HG02852 (cell line): ENCODE data around the gene NCBP3.
"Not testable (repeated sequence)": the region's sequence is repeated elsewhere in the genome, so short reads cannot be mapped to it uniquely, and the experiment has no call there.

Experiments
- ATAC-seq: cut with Tn5 transposase; IDR thresholded peaks from one replicate; pipeline ENCODE4 v1.9.1; 2021; ENCODE audit warnings: mild to moderate bottlenecking, moderate library complexity; ENCODE audit not compliant: unreplicated experiment

NCBP3 gene

DNA sequence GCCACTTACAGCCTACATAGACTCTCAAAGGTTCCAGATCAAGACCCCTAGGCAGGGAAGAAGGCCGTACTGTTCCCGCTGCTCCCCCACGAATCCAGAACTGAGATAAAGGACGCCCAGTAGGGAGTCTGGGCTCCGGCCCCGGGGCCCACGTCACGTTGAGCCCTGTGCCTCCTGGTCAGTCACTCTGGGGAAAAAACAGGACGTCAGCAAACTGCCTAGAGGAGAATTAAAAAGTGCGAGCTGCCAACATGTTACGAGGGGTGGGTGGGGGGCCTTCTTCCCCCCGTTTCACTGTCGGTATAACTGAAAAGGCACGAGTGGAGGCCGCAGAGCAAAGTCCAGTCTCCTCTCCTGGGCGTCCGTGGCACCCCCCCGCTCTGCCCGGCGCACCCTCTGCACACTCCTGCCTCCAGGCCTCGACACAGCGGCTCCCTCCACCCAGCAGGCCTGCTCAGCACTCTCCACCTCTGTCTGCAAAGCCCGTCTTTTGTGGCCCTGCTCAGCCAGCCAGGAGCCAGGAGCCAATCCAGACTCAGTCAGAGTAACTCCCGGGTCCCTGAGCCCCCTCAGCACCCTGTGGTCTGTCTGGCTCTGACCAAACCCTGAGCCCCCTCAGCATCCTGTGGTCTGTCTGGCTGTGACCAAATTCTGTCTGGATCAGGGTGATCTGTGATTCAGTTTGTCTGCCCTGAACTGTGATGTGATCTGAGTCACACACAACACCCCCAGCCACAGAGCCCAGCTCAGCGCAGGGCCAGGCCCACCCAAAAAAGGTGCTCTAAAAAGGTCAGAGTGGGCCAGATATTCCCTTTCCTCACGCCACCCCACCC lies 51.3 kb downstream of the NCBP3 start:
- no peak for ATAC-seq

DNA sequence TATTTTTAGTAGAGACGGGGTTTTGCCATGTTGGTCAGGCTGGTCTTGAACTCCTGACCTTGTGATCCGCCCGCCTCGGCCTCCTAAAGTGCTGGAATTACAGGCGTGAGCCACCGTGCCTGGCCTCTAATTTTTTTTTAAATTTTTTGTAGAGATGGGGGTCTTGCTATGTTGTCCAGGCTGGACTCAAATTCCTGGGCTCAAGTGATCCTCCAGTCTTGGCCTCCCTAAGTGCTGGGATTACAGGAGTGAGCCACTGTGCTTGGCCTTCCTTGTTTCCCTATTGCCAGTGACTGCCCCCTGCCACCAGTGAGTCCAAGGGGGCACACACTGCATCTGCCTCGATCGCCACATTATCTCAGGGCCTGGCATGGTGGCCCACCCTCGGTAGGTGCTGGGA lies 51.9 kb downstream of the NCBP3 start:
- not testable (repeated sequence) for ATAC-seq

DNA sequence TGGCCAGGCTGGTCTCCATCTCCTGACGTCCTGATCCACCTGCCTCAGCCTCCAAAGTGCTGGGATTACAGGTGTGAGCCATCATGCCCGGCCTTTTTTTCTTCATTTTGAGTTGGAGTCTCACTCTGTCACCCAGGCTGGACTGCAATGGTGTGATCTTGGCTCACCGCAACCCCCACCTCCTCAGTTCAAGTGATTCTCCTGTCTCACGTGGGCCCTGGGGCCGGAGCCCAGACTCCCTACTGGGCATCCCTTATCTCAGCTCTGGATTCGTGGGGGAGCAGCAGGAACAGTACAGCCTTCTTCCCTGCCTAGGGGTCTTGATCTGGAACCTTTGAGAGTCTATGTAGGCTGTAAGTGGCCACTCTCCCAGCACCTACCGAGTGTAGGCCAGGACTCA lies 52.8 kb downstream of the NCBP3 start:
- ATAC-seq: not testable (repeated sequence)

DNA sequence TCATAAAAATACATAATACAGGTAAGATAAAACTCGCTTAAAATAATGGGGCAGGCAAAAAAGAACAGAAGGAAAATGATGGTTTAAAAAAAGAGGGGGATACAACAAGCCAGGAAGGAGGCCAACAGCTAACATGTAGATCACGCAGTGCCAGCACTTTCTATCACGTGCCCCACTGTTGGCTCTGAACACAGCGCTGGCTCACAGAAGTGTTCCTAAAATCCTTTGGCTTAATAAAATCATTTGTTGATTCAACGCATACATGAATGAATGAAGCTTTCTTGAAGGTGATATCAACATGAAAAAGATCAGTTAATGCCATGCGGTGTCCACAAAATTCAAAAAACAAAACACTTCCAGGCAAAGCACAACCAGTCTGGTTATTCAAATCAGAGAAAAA lies 53.6 kb downstream of the NCBP3 start:
- ATAC-seq: no peak

DNA sequence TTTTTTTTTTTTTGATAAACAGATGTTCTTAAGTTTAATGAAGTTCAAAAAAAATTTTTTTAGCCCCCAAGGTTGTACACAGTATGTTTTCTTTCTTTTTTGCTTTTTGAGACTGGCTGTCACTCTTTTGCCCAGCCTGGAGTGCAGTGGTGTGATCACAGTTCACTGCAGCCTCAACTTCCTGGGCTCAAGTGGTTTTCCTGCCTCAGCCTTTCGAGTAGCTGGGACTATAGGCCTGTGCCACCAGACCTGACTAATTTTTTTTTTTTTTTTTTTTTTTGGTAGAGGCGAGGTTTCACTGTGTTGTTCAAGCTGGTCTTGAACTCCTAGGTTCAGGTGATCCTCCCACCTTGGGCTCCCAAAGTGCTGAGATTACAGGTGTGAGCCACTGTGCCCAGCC lies 57.8 kb downstream of the NCBP3 start:
- ATAC-seq: no peak

DNA sequence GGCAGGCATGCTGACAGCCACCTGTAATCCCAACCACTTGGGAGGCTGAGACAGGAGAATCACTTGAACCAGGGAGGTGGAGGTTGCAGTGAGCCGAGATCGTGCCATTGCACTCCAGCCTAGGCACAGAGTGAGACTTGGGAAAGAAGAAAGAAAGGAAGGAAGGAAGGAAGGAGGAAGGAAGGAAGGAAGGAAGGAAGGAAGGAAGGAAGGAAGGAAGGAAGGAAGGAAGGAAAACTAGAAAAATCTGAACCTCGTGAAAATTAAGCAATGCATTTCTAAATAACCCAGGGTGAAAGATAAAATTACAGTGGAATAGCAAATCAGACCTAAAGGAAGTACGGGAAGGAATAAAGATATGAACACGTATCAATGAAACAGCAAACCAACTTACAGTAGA lies 60.7 kb downstream of the NCBP3 start:
- ATAC-seq: not testable (repeated sequence)

DNA sequence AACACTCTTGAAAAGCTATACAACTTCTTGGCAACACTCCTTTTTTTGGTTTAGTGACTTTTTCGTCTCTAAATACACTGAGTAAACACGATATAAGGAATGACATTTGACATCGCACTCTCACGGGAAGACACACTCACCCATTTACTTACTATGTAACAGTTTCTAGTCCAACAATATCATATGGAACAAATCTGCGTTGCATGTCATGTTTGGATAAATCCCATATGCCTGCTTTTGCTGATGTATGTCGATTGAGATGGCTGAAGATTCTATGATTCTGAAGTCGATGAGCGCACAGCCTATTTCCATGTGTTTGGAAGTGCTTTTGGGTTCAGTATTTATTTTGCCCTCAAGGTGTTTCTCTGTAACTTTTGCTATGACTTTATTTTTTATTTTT lies 63.3 kb downstream of the NCBP3 start:
- no peak for ATAC-seq

DNA sequence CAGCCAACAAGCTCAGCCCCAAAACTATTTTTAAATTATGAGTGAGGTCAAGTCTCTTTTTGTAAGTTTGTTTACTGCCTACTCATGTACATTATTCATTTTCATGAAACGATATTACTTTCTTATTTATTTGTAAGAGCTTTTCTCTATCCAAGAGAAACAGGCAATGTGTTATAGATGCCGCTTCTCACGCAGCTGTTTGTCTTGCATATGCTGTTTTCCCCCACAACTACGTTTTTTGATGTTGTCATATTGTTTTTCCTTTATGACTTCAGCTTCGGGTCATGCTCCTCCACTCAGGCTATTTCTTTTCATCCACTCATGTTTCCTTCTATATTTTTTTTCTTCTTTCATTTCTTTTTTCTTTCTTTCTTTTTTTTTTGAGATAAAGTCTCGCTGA lies 65.1 kb downstream of the NCBP3 start:
- ATAC-seq: no peak

DNA sequence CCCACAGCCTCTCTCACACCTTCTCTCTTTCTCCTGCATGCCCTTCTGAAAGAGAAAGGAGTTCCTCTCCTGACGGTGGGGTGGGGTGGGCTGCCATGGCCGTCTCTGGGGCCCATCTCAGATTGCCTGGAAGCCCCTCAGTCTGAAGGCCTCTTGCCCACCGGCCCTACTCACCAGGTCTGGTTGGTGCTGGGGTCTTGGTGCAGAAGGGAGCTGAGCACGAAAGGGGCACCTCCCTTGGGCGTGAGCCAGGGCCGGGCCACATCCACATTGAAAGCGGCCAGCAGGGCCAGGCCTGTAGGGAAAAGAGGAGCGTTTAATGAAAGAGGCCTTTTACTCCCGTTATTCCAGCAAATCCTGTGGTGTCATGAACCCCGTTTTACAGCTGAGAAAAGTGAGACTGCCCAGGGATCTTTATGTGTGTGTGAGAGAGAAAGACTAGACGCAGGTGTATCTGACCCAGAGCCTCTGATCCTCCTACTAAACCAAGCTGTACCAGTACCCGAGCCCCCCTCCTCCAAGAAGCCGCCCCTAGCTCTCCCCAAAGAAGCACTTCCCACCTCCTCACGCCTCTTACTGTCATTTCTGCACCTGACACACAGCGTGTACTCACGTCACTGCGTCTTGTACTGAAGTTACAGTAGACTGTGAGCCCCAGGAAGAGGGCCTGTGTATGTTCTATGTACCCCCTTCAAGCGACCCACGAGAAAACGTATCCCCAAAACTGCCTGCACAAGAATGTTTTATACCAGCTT lies 68.5 kb downstream of the NCBP3 start:
- ATAC-seq: no peak

DNA sequence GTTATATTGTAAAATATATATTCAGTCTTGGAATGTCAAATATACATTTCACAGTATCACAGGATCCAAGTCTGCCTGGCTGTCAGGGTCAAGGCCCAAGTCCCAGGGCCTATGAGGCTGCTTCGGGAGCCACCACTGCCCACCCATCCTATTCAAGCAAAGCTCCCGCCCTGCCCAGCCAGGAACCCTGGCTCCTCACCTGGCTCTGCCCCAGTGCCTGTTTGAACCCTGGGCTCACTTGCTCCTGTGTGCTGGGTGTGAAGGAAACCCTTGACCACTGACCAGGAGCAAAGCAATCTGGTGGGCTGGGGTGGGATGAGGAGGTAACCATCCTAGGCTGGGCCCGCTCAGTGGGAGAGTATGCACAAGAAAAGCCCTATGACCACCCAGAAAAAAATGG lies 72.1 kb downstream of the NCBP3 start:
- ATAC-seq: no peak

DNA sequence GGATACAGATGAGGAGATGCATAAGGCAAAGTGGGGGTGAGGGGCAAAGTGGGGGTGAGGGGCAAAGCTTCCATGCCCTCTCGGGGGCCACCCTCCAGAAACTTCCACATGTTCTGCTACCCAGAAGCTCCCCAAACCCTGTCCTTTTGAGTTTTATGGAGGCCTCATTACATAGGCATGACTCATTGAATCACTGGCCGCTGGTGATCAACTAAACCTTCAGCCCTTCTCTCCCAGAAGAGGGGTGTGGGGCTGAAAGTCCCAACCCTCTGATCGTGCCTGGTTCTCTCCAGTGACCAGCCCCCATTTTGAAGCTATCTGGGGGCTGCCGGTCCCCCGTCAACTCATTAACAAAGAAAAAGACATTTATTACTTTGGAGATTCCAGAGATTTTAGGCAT lies 72.5 kb downstream of the NCBP3 start:
- ATAC-seq: no peak

DNA sequence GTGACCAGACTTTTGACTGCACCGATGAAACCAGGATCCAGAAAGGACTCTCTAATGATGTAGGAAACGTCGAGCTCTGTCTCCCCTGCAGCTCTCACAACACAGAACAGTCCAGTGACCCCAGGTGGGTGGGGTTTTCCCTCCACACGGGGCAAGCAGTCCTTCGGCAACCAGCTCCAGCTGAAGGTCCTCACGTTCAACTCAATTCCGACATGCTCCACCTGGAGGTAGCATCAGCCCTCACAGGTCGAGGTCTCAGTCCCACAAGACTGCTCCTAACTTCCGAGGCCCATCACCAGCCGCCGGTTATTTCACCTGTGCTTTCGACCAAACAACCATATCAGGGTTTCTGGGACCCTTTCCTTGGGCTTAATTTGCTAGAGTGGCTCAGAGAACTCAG lies 73.3 kb downstream of the NCBP3 start:
- ATAC-seq: no peak

DNA sequence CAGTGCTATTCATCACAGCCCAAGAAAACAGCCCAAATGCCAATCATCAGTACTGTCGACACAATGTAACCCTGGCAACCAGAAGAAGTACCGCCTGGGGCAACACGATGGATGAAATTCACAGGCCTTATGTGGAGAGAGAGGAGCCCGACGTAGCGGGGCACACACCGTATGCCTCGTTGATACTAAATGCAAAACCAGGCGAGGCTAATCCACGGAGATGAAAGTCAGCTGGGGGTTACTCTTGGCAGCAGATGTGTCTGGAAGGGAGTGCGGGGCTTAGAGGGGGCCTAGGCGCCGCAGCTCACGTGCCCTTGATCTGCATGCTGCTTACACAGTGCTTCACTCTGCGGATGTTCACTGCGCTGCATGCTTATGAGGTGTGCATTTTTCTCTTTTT lies 74.9 kb downstream of the NCBP3 start:
- ATAC-seq: no peak

DNA sequence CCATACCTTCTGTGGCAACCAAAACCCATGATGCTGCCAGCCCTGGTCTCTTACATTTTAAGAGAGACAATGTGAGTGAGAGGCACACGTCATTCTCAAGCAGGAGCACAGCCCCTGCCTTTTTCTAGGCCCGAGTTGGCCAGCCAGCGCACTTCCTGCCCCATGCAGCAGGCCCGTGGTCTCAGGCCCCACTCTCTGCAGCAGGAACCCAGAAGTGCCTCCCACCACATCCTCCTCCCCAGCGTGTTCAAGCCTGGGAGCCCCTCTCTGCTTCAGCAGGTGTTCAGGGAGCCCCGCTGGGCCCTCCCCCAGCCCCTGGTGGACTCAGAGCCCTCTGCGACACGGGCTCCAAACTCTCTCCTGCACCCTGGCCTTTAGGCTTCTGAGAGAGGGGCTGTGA lies 75.6 kb downstream of the NCBP3 start:
- no peak for ATAC-seq

DNA sequence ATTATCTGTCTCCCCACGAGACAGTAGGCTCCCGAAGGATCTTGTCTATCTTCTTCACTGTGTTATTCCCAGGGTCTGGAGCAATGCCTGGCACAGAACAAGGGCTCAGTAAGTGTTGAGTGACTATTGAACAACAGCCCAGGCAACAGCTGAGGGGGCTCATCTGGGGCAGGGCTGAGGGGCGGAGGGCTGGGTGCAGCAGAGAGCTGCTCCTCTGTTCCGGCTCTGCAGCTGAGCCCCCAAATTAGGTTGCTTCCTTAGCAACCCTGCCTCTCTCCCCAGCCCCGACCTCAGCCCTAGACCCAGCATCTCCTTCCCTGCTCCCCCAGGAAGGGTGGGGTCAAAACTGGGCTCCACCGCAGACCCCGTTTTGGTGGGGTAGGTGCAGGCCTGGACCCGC lies 77.3 kb downstream of the NCBP3 start:
- ATAC-seq: no peak

DNA sequence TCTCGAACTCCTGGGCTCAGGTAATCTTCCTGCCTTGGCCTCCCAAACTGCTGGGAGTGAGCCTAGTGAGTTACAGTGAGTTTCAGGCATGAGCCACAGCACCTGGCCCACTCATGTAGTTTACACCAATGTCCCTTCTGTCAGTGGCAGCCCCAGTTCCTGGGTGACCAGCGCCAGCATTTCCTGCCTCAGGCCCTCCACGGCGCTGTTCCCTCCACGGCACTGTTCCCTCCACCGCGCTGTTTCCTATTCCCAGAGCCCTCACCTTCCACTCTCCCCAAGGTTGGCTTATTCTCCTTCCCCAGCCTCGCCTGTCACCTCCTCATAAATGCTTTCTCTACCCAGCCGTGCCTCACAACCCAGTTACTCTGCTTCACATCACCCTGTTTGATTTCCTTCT lies 77.7 kb downstream of the NCBP3 start:
- no peak for ATAC-seq

DNA sequence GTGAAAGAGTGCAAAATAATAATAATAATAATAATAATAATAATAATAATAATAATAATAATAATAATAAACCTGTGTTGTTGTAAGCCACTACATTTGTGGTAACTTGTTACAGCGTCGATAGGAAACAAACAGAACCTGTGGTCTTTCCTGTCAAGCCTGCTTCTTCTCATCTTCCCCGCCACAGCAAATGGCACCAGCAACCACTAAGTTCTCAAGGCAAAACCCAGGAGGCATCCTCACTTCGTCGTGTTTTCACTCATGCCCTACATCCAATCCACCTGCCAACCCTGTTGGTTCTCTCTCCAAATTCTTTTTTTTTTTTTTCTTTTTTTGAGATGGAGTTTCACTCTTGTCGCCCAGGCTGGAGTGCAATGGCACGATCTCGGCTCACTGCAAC lies 79.3 kb downstream of the NCBP3 start:
- ATAC-seq: no peak

DNA sequence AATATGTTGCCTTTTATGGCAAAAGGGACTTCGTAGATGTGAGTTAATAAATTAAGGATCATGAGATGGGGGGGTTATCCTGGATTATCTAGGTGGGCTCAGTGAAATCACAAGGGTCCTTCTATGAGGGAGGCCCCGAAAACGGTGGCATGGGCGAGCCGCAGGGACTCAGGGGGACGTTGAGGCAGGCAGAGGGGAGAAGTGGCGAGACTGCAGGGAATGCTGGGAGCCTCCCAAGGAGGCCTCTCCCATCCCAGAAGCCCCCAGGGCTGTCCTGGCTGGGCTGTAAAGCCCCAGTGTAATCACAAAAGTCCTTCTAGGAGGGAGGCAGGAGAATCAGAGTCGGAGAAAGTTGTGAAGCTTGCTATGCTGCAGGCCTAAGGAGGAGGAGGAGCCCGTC lies 80.1 kb downstream of the NCBP3 start:
- no peak for ATAC-seq

DNA sequence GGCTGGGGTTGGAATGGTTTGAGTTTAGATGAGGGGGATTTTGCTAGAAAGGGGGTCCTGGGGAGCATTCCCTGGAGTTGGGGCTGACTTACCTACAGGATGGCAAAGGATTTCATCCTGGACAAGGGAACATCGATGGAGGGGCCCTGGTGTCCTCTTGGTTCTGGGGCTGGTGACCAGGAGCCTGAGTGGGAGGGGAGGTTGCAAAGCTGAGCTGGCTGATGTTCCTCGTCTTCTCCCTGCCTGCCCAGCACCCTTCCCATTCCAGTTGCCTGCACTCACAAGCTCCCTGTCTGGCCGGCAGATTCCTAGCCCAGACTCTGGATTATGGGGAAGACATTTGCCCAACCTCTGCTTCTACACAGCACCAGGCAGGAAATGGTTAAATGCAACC lies 82.3 kb downstream of the NCBP3 start:
- no peak for ATAC-seq

DNA sequence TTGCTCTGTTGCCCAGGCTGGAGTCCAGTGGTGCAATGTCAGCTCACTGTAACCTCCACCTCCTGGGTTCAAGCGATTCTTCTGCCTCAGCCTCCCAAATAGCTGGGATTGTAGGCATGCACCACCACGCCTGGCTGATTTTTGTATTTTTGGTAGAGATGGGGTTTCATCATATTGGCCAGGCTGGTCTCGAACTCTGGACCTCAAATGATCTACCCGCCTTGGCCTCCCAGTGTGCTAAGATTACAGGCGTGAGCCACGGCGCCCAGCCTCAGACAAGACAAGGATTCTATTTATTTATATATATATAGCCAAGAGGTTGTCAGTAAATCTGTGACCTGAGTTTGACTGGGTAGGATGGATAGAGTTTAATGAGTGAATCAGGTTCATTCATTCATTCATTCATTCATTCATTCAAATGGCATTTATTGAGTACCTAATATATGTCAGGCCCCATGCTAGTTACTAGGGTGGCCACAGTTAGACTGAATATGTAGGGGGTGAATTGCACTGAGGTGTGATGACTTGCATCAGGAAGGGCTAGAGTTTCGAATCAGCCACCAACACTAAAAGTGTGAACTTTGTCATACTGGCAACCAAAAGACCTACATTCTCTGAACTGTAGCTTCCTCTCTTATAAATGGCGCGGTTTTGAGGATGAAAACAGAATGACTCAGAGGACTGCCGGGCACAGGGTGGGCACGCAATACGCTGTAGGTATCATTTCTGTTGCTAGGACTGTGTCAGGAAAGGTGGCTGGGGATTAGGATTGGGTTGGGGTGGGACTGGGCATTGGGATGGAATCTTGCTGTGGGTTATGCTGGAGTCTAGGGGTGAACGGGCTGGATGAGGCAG lies 82.9 kb downstream of the NCBP3 start:
- ATAC-seq: no peak

DNA sequence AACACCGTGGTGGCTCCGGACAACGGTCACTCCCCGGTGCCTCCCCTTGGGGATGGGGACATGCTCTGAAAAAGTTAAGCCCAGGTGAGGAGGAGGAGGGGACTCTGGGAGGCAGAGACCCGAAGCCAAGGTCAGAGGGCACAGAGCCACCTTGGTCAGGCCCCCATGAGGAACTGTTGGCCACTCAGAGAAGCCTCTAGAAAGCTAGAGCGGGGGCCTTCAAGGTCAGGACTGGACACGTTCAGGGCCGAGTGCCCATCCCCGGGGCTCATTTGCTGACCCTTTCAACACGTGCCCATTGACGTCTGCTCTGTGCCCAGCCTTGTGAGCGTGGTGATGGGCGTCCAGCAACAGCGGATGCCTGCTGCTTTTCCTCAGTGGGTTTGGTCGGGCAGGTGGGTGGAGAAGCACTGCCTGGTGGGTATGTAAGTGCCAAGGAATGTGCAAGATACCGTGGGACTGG lies 84.1 kb downstream of the NCBP3 start:
- ATAC-seq: no peak
